ENCODE measurements around the gene RYR3. TPM values are rescaled to one million over a fixed set of nuclear protein-coding genes. Genes with fewer than 3 reads are reported as not detected.

RYR3 gene
- total and polyA plus RNA-seq, 4 donors = 0.88 to 23.1 (median 13.8) TPM

DNA sequence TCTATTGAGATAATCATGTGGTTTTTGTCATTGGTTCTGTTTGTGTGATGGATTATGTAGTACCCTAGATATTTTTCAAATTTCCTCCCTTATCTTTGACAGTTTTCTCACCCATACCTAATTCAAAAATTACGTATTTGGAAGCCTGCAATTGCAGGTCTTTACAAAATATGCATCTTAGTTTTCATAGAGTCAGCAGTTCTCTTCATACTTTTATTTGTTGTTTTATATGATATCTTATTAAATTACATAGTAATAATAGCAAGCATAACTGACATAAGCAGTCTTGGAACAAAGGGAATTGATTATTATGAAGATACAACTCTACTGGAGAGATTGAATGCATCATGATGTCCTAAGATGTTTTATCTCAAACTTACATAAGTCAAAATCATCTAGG, 442.2 kb downstream of the RYR3 start:
- Histone ChIP-seq H3K36me3 (ENCODE audit: control insufficient read depth in 1 of 2, insufficient read depth in 2 of 2, low read length in 1 of 2) (peaks cover 0 to 1% of the 10 kb centered on the region in 2 donors), H3K27ac (ENCODE audit: low read depth in 1 of 2, low read length in 2 of 2) (no peak overlapping the region), H3K4me3 (ENCODE audit: low read length in 2 of 2) (no peak overlapping the region), H3K4me1 (ENCODE audit: control insufficient read depth in 1 of 2, insufficient read depth in 2 of 2, low read length in 2 of 2) (no peaks in the 10 kb centered on the region), H3K27me3 (ENCODE audit: control insufficient read depth in 1 of 2, insufficient read depth in 2 of 2, low read length in 1 of 2) (no peaks in the 10 kb centered on the region), H3K9me3 (ENCODE audit: control insufficient read depth, low read length) (no peaks in the 10 kb centered on the region)
- DNase-seq = no peak
- ATAC-seq (ENCODE audit: low FRiP score) = no peak
- intact Hi-C loops (cut with DNase I) = no loop called here
- 88 to 93% methylated on average over 1 of the region's 1 CpG for WGBS, 2 donors

DNA sequence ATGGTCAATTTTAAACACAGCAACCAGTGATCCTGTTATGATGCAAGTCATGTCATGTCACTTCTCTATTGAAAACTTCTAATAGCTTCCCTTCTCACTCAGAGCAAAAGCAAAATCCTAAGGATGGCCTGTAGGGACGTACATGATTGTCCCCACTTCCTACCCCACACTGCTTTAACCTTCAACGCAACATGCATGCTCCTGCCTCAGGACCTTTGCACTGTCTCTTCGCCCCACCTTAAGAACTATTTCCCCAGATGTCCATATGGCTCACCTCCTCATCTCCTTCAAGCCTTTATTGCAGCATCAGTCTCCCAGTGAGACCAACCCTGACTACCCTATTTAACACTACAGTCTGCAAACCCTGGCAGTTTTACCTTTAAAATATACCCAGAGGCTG, 443.5 kb downstream of the RYR3 start:
- H3K4me3 ChIP-seq (ENCODE audit: low read length in 2 of 2) = no peak overlapping the region
- 85 to 88% methylated on average over 3 of the region's 3 CpGs for WGBS, 2 donors
- H3K4me1 ChIP-seq (ENCODE audit: control insufficient read depth in 1 of 2, insufficient read depth in 2 of 2, low read length in 2 of 2) = no peaks in the 10 kb centered on the region
- H3K9me3 ChIP-seq (ENCODE audit: control insufficient read depth, low read length) = no peaks in the 10 kb centered on the region
- intact Hi-C loops (cut with DNase I) = no loop called here
- no peak for DNase-seq
- H3K27me3 ChIP-seq (ENCODE audit: control insufficient read depth in 1 of 2, insufficient read depth in 2 of 2, low read length in 1 of 2) = no peaks in the 10 kb centered on the region
- H3K27ac ChIP-seq (ENCODE audit: low read depth in 1 of 2, low read length in 2 of 2) = no peak overlapping the region
- ATAC-seq (ENCODE audit: low FRiP score) = no peak
- H3K36me3 ChIP-seq (ENCODE audit: control insufficient read depth in 1 of 2, insufficient read depth in 2 of 2, low read length in 1 of 2) = peaks cover 0 to 1% of the 10 kb centered on the region in 2 donors

DNA sequence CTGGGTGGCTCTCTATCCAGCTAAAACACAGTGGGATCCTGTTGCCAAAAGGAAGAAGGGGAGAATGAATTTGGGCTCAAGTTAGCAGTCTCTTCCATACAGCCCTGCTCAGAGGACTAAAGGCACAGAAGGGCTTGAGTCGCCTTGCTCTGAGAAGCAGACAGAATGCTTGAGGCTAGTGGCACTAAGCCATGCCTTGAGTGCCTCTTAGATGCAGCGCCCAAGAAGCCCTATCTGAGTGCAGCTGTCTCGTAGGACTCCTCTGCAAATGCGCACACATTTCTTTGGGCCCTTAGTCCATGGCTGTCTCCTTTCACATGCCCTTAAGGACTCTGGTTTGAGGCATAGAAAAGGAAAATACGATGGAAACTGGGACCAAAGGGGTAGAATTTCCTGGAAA, 446.2 kb downstream of the RYR3 start:
- intact Hi-C loops (cut with DNase I) = no loop called here
- H3K9me3 ChIP-seq (ENCODE audit: control insufficient read depth, low read length) = no peaks in the 10 kb centered on the region
- WGBS, 2 donors = 82 to 88% methylated on average over 5 of the region's 5 CpGs
- H3K4me3 ChIP-seq (ENCODE audit: low read length in 2 of 2) = no peak overlapping the region
- no peak overlapping the region for H3K27ac ChIP-seq (ENCODE audit: low read depth in 1 of 2, low read length in 2 of 2)
- ATAC-seq (ENCODE audit: low FRiP score) = no peak
- no peaks in the 10 kb centered on the region for H3K27me3 ChIP-seq (ENCODE audit: control insufficient read depth in 1 of 2, insufficient read depth in 2 of 2, low read length in 1 of 2)
- peaks cover 0 to 1% of the 10 kb centered on the region in 2 donors for H3K36me3 ChIP-seq (ENCODE audit: control insufficient read depth in 1 of 2, insufficient read depth in 2 of 2, low read length in 1 of 2)
- no peaks in the 10 kb centered on the region for H3K4me1 ChIP-seq (ENCODE audit: control insufficient read depth in 1 of 2, insufficient read depth in 2 of 2, low read length in 2 of 2)
- no peak for DNase-seq

DNA sequence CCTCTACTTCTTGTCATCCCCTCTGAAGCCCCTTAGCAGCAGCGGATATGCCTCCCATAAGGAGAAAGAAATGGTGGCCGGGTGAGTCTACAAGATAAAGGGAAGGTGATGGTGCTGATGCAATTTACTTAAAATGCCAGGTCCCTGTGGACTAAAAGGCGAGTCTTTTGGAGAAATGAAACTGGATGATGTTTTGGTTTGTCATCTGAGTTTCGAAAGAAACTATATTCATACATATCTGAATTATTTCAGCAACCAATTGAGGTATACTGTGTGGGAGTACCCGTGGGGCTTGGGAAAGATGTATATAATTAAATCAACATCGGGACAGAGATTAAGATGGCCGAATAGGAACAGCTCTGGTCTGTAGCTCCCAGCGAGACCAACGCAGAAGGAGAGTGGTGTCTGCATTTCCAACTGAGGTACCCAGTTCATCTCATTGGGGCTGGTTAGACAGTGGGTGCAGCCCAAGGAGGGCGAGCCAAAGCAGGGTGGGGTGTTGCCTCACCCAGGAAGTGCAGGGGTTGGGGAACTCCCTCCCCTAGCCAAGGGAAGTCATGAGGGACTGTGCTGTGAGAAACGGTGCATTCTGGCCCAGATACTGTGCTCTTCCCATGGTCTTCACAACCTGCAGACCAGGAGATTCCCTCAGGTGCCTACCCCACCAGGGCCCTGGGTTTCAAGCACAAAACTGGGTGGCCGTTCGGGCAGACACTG, 446.9 kb downstream of the RYR3 start:
- Histone ChIP-seq H3K27ac (ENCODE audit: low read depth in 1 of 2, low read length in 2 of 2) (no peak overlapping the region), H3K36me3 (ENCODE audit: control insufficient read depth in 1 of 2, insufficient read depth in 2 of 2, low read length in 1 of 2) (peaks cover 0 to 1% of the 10 kb centered on the region in 2 donors), H3K4me1 (ENCODE audit: control insufficient read depth in 1 of 2, insufficient read depth in 2 of 2, low read length in 2 of 2) (no peaks in the 10 kb centered on the region), H3K9me3 (ENCODE audit: control insufficient read depth, low read length) (no peaks in the 10 kb centered on the region), H3K4me3 (ENCODE audit: low read length in 2 of 2) (no peak overlapping the region), H3K27me3 (ENCODE audit: control insufficient read depth in 1 of 2, insufficient read depth in 2 of 2, low read length in 1 of 2) (no peaks in the 10 kb centered on the region)
- no peak for ATAC-seq (ENCODE audit: low FRiP score)
- WGBS, 2 donors = 89 to 91% methylated on average over 13 of the region's 13 CpGs
- no peak for DNase-seq
- intact Hi-C loops (cut with DNase I) = no loop called here

DNA sequence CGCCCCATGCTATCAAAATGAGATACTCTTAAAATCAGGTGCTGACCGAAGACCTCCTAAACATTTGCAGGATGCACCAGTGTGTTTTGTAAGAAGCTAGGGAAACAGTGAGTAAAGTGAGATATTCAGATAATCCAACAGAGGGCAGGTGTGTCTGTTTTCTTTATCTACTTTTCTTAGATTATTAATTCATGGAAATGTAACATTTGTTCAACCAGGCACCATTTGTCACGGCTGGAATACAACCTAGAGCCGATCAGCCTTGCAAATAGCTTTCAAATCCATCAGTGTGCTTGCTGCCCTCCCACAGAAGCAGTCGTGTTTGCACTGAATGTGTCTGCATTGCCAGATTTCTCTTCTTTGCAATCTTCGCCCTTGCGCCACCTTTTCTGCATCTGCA, 455.6 kb downstream of the RYR3 start:
- ATAC-seq (ENCODE audit: low FRiP score) = no peak
- no peaks in the 10 kb centered on the region for H3K36me3 ChIP-seq (ENCODE audit: control insufficient read depth in 1 of 2, insufficient read depth in 2 of 2, low read length in 1 of 2)
- intact Hi-C loops (cut with DNase I) = no loop called here
- WGBS, 2 donors = 67 to 72% methylated on average over 7 of the region's 7 CpGs
- H3K9me3 ChIP-seq (ENCODE audit: control insufficient read depth, low read length) = no peaks in the 10 kb centered on the region
- no peaks in the 10 kb centered on the region for H3K27me3 ChIP-seq (ENCODE audit: control insufficient read depth in 1 of 2, insufficient read depth in 2 of 2, low read length in 1 of 2)
- DNase-seq = no peak
- no peak overlapping the region for H3K4me3 ChIP-seq (ENCODE audit: low read length in 2 of 2)
- H3K27ac ChIP-seq (ENCODE audit: low read depth in 1 of 2, low read length in 2 of 2) = no peak overlapping the region
- no peaks in the 10 kb centered on the region for H3K4me1 ChIP-seq (ENCODE audit: control insufficient read depth in 1 of 2, insufficient read depth in 2 of 2, low read length in 2 of 2)

DNA sequence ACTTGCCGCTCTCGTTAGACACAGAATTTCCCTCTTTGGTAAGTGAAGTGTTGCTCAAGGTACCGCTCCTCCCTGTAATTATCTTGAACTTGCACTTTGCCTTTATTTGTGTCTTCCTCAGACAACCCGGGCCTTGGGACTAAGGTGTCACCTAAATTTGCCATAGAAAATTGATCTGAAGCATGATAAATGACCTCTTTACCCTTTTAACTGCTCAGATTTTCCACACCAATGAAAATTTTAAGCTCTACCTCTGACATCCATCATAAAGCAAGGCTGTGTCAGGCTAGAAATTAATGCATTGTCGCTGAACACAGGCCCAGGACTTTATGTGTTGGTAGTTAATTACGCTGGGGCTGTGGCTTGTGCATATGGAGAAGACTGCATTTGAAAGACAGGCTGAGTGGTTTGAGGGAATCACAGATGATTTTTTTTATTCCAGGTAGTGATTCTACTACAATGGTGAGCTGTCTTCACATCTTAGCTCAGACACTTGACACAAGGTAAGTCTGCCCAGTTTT, 458.0 kb downstream of the RYR3 start:
- Histone ChIP-seq H3K4me3 (ENCODE audit: low read length in 2 of 2) (no peak overlapping the region), H3K9me3 (ENCODE audit: control insufficient read depth, low read length) (no peaks in the 10 kb centered on the region), H3K36me3 (ENCODE audit: control insufficient read depth in 1 of 2, insufficient read depth in 2 of 2, low read length in 1 of 2) (no peaks in the 10 kb centered on the region), H3K27ac (ENCODE audit: low read depth in 1 of 2, low read length in 2 of 2) (no peak overlapping the region), H3K4me1 (ENCODE audit: control insufficient read depth in 1 of 2, insufficient read depth in 2 of 2, low read length in 2 of 2) (no peaks in the 10 kb centered on the region), H3K27me3 (ENCODE audit: control insufficient read depth in 1 of 2, insufficient read depth in 2 of 2, low read length in 1 of 2) (no peaks in the 10 kb centered on the region)
- ATAC-seq (ENCODE audit: low FRiP score) (no peak), DNase-seq (no peak)
- 83 to 84% methylated on average over 6 of the region's 6 CpGs for WGBS, 2 donors
- intact Hi-C loops (cut with DNase I) = no loop called here

DNA sequence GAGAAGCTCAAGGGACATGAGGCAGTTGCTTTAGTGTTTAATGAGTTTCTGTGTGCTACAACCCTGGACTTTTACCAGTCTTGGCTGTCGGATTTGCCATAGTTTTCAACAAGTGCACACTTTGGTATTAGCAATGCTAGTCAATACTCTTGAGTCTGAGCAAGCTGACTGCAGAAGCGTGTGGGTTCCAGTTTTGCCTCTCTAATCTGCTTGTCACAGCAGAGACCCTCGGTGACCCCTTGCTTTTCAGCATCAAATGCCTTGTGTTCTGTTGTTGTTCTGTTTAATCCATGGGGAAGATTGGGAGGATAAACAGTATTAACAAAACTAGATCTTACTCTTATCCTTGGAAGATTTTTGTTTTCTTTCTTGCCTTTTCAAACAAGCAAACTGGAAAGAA, 463.2 kb downstream of the RYR3 start:
- DNase-seq (no peak), ATAC-seq (ENCODE audit: low FRiP score) (no peak)
- Histone ChIP-seq H3K27ac (ENCODE audit: low read depth in 1 of 2, low read length in 2 of 2) (no peak overlapping the region), H3K4me3 (ENCODE audit: low read length in 2 of 2) (no peak overlapping the region), H3K4me1 (ENCODE audit: control insufficient read depth in 1 of 2, insufficient read depth in 2 of 2, low read length in 2 of 2) (no peaks in the 10 kb centered on the region), H3K27me3 (ENCODE audit: control insufficient read depth in 1 of 2, insufficient read depth in 2 of 2, low read length in 1 of 2) (no peaks in the 10 kb centered on the region), H3K9me3 (ENCODE audit: control insufficient read depth, low read length) (no peaks in the 10 kb centered on the region), H3K36me3 (ENCODE audit: control insufficient read depth in 1 of 2, insufficient read depth in 2 of 2, low read length in 1 of 2) (peaks cover 0 to 3% of the 10 kb centered on the region in 2 donors)
- intact Hi-C loops (cut with DNase I) = no loop called here
- 64 to 66% methylated on average over 3 of the region's 3 CpGs for WGBS, 2 donors

DNA sequence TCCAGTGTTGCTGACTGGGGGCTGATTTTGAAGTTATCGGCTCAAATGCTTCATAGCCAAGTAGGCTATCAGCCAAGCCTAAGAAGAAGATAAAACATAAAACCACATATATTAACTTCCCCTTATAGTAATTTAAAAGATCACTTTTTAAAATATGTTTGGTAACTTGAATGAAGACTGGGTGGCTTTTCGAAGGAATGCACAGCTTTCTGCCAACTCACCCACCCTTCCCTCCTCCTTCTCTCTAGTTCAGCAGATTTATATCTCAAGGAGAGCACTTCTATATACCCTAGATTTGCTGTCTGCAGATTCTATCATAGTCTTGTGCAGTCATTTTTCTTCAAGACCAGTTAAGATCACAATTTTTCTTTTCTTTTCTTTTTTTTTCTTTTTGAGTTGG, 468.1 kb downstream of the RYR3 start:
- Histone ChIP-seq H3K27ac (ENCODE audit: low read depth in 1 of 2, low read length in 2 of 2) (no peak overlapping the region), H3K4me3 (ENCODE audit: low read length in 2 of 2) (no peak overlapping the region), H3K4me1 (ENCODE audit: control insufficient read depth in 1 of 2, insufficient read depth in 2 of 2, low read length in 2 of 2) (no peaks in the 10 kb centered on the region), H3K27me3 (ENCODE audit: control insufficient read depth in 1 of 2, insufficient read depth in 2 of 2, low read length in 1 of 2) (no peaks in the 10 kb centered on the region), H3K9me3 (ENCODE audit: control insufficient read depth, low read length) (no peaks in the 10 kb centered on the region), H3K36me3 (ENCODE audit: control insufficient read depth in 1 of 2, insufficient read depth in 2 of 2, low read length in 1 of 2) (peaks cover 1 to 9% of the 10 kb centered on the region in 2 donors)
- intact Hi-C loops (cut with DNase I) = no loop called here
- DNase-seq = no peak
- ATAC-seq (ENCODE audit: low FRiP score) = no peak
- WGBS, 2 donors = 47 to 75% methylated on average over 2 of the region's 2 CpGs

DNA sequence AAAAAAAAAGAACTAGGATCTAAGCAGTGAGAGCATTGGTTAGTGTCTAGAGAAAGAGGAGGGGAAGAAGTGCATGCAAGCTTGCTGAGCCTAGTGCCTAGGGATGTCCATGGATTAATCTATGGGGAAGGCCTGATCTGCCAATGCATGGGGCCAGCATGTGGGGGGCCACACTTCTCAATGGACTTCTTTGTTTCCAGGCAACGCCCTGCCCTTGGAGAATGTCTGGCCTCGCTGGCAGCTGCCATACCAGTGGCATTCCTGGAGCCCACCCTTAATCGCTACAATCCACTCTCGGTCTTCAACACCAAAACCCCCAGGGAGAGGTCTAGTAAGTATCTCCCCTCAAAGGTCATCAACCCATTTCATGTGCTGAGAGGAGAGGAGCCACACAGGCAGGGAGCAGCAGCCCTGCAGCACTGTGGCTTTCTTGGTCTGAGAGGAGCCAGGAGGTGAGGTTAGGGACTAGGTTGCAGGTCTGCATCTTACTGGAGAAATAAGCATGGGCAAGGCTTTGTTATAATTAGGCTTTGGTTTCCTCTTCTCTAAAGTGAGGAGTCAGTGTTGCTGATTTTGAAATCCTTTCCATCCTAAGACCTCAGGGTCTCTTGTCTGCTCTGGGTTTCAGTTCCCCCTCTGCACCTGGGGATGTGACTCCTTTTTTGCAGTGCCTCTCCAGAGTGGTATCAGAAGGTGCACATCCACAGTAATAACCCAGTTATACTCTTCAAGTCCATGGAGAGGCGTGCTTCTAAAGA, 469.4 kb downstream of the RYR3 start:
- H3K36me3 ChIP-seq (ENCODE audit: control insufficient read depth in 1 of 2, insufficient read depth in 2 of 2, low read length in 1 of 2) = peaks cover 1 to 6% of the 10 kb centered on the region in 2 donors
- H3K4me1 ChIP-seq (ENCODE audit: control insufficient read depth in 1 of 2, insufficient read depth in 2 of 2, low read length in 2 of 2) = no peaks in the 10 kb centered on the region
- no peaks in the 10 kb centered on the region for H3K9me3 ChIP-seq (ENCODE audit: control insufficient read depth, low read length)
- H3K27ac ChIP-seq (ENCODE audit: low read depth in 1 of 2, low read length in 2 of 2) = no peak overlapping the region
- no peaks in the 10 kb centered on the region for H3K27me3 ChIP-seq (ENCODE audit: control insufficient read depth in 1 of 2, insufficient read depth in 2 of 2, low read length in 1 of 2)
- DNase-seq = no peak
- ATAC-seq (ENCODE audit: low FRiP score) = no peak
- intact Hi-C loops (cut with DNase I) = no loop called here
- H3K4me3 ChIP-seq (ENCODE audit: low read length in 2 of 2) = no peak overlapping the region
- 92 to 93% methylated on average over 5 of the region's 5 CpGs for WGBS, 2 donors

Measured in aorta (tissue), 5 donors.